Panc1 (cell line): ENCODE results near the gene NAA80. TPM values are rescaled to one million over a fixed set of nuclear protein-coding genes. Genes with fewer than 3 reads are reported as not detected.

ENCODE experiments used
- ATAC-seq: fragments of 200-7000 bp; cut with Tn5 transposase; 2 replicates; pipeline ENCODE4 v1.9.1; 2020; ENCODE audit warnings: mild to moderate bottlenecking, moderate library complexity
- BruUV-seq: library from RNA; stranded (reverse); fragments of 400-500 nt; replicated peaks from 2 replicates; lab custom pipeline; 2021; lab: Mats Ljungman, UMichigan
- CTCF ChIA-PET: fragments of 300-600 bp; sonication (Branson Sonifier 250); formaldehyde crosslinking; loops from one replicate; lab custom pipeline; 2022; ENCODE audit warnings: antibody characterized with exemption; lab: Charles Lee
- POLR2A ChIA-PET: fragments of 300-600 bp; sonication (Branson Sonifier 250); formaldehyde crosslinking; loops from one replicate; lab custom pipeline; 2022; ENCODE audit warnings: antibody characterized with exemption; lab: Charles Lee
- DNase-seq: peaks from one replicate; pipeline ENCODE4 v3.0.0-alpha.2; 2010; ENCODE audit warnings: low read depth, low spot score
- H3K27ac ChIP-seq: 2 replicates; pipeline ENCODE4 v1.5.1; 2011; ENCODE audit warnings: mild to moderate bottlenecking, low read length, inconsistent platforms
- H3K27me3 ChIP-seq: fragments of 200-500 bp; sonication (Bioruptor generic); 2 replicates; pipeline ENCODE4 v1.6.0; 2014; ENCODE audit warnings: low read length, inconsistent platforms; ENCODE audit not compliant: control insufficient read depth, insufficient read depth
- H3K36me3 ChIP-seq: fragments of 200-500 bp; sonication (Bioruptor generic); 2 replicates; pipeline ENCODE4 v1.5.1; 2014; ENCODE audit warnings: inconsistent platforms, mild to moderate bottlenecking, low read length, moderate library complexity; ENCODE audit not compliant: control insufficient read depth, insufficient read depth
- H3K4me1 ChIP-seq: 2 replicates; pipeline ENCODE4 v1.5.1; 2011; ENCODE audit warnings: inconsistent platforms, mild to moderate bottlenecking, low read length, moderate library complexity; ENCODE audit not compliant: control insufficient read depth, insufficient read depth
- H3K4me3 ChIP-seq, 2 experiments: 2 replicates each; pipeline ENCODE4 v1.5.1; 2011 to 2012; ENCODE audit warnings: low read depth in 2 of 2, low read length in 2 of 2, mild to moderate bottlenecking in 2 of 2, inconsistent platforms in 1 of 2, moderate library complexity in 1 of 2
- H3K9me3 ChIP-seq: fragments of 200-500 bp; sonication (Bioruptor generic); 2 replicates; pipeline ENCODE4 v1.5.1; 2014; ENCODE audit warnings: low read depth, mild to moderate bottlenecking, inconsistent platforms, low read length, moderate library complexity; ENCODE audit not compliant: control insufficient read depth, insufficient read depth
- POLR2AphosphoS5 ChIP-seq: IDR thresholded peaks from 2 replicates; pipeline ENCODE4 v1.6.1; 2012; ENCODE audit warnings: mild to moderate bottlenecking, low read depth, low read length, moderate library complexity
- SIN3A ChIP-seq: IDR thresholded peaks from 2 replicates; pipeline ENCODE4 v1.6.1; 2012; ENCODE audit warnings: low read depth, mild to moderate bottlenecking, low read length, moderate library complexity, borderline replicate concordance; ENCODE audit not compliant: insufficient read depth
- TCF7L2 ChIP-seq: IDR thresholded peaks from 2 replicates; pipeline ENCODE4 v1.6.1; 2011; ENCODE audit warnings: mild to moderate bottlenecking, low read depth, low read length, inconsistent platforms
- in situ Hi-C: cut with HindIII; loops from 2 replicates; pipeline ENCODE4 v1.10.0; 2016; ENCODE audit warnings: low sequenced_read_pairs, low pct_unique_long_range_greater_than_20kb
- intact Hi-C: fragments of 100-400 bp; cut with micrococcal nuclease; formaldehyde crosslinking; loops from one replicate; pipeline ENCODE4 v1.10.0; 2022; ENCODE audit not compliant: unreplicated experiment
- total RNA-seq: library from RNA; stranded (reverse); gene quantifications from one replicate; pipeline ENCODE4 v1.2.1, GENCODE V29; 2021; ENCODE audit not compliant: unreplicated experiment
- TF ChIP-seq, protein P1 (sequence below), 2 experiments: IDR thresholded peaks; 2 replicates each; pipeline ENCODE4 v1.6.1; 2011 to 2012; ENCODE audit warnings: low read depth in 2 of 2, control low read depth in 1 of 2, low read length in 1 of 2, mild to moderate bottlenecking in 1 of 2, moderate library complexity in 1 of 2; ENCODE audit not compliant: insufficient read depth in 1 of 2
- TF ChIP-seq, protein P2 (sequence below): fragments of 450-650 bp; IDR thresholded peaks from 2 replicates; pipeline ENCODE4 v1.5.1; 2017; ENCODE audit warnings: mild to moderate bottlenecking

The NAA80 gene
- total RNA-seq, 1 experiment from 2014 or later = 7.2 TPM

DNA sequence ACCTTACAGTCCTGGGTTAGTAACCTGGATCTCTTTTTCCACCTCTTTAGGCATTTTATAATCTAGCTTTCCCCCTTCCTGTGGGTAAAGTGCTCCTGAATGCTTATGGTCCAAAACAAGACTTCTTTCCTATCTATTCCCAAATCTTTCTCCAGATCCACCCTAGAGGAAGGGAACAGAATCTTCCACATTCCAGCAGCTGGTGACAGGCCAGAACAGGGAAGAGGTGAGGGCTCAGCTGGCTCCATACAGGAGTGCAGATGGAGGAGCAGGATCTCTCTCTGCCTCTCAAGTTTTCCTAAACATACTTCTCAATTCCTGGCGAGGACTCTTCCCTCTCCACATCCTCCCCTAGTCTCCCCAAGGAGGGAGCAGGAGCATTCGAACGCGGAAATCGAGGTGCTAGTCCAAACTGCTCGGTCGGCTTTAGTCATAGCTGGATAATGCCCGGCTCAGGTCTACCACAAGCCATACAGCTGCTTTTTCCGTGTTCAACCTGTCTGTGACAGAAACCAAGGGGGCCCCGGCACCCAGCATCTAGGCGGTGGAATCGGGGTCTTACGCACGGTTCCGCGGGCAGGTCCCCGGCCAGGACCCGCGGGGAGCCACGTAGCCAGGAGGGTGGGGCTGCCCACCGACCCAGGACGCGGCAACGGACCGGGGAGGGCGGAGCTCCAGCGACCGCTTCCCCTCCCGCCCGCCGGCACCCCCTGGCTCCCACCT is 37.4 kb upstream of the NAA80 start:
- Histone ChIP-seq H3K27ac (peak overlapping the region; percentile 95), H3K27me3 (no peaks in the 10 kb centered on the region), H3K9me3 (no peaks in the 10 kb centered on the region), H3K4me3 (peak overlapping the region; percentile 93 to 99), H3K36me3 (peaks cover 8% of the 10 kb centered on the region; the same call in 1 of the 2 replicates), H3K4me1 (peaks cover 17% of the 10 kb centered on the region; the same call in 1 of the 2 replicates)
- DNase-seq = no peak
- TF ChIP-seq TCF7L2 (no peak), POLR2AphosphoS5 (no peak), SIN3A (no peak)
- TF ChIP-seq, protein P1, sequence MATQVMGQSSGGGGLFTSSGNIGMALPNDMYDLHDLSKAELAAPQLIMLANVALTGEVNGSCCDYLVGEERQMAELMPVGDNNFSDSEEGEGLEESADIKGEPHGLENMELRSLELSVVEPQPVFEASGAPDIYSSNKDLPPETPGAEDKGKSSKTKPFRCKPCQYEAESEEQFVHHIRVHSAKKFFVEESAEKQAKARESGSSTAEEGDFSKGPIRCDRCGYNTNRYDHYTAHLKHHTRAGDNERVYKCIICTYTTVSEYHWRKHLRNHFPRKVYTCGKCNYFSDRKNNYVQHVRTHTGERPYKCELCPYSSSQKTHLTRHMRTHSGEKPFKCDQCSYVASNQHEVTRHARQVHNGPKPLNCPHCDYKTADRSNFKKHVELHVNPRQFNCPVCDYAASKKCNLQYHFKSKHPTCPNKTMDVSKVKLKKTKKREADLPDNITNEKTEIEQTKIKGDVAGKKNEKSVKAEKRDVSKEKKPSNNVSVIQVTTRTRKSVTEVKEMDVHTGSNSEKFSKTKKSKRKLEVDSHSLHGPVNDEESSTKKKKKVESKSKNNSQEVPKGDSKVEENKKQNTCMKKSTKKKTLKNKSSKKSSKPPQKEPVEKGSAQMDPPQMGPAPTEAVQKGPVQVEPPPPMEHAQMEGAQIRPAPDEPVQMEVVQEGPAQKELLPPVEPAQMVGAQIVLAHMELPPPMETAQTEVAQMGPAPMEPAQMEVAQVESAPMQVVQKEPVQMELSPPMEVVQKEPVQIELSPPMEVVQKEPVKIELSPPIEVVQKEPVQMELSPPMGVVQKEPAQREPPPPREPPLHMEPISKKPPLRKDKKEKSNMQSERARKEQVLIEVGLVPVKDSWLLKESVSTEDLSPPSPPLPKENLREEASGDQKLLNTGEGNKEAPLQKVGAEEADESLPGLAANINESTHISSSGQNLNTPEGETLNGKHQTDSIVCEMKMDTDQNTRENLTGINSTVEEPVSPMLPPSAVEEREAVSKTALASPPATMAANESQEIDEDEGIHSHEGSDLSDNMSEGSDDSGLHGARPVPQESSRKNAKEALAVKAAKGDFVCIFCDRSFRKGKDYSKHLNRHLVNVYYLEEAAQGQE (IDR thresholded peaks at IDR 0.05; ENCODE audit: insufficient read depth in 1 of 2, low read depth in 2 of 2, low read length in 1 of 2) = no peak
- TF ChIP-seq, protein P2, sequence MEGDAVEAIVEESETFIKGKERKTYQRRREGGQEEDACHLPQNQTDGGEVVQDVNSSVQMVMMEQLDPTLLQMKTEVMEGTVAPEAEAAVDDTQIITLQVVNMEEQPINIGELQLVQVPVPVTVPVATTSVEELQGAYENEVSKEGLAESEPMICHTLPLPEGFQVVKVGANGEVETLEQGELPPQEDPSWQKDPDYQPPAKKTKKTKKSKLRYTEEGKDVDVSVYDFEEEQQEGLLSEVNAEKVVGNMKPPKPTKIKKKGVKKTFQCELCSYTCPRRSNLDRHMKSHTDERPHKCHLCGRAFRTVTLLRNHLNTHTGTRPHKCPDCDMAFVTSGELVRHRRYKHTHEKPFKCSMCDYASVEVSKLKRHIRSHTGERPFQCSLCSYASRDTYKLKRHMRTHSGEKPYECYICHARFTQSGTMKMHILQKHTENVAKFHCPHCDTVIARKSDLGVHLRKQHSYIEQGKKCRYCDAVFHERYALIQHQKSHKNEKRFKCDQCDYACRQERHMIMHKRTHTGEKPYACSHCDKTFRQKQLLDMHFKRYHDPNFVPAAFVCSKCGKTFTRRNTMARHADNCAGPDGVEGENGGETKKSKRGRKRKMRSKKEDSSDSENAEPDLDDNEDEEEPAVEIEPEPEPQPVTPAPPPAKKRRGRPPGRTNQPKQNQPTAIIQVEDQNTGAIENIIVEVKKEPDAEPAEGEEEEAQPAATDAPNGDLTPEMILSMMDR = no peak
- TSS peak; percentile 87 for BruUV-seq
- in situ Hi-C loops = no loop called here
- ChIA-PET POLR2A (interaction anchor here (0.6 to 0.8 kb wide), 2 partner anchors 9 to 234 kb away, joined by 3 read pairs; partner anchors contain the start of gene TUSC2), CTCF (no interaction called here)
- intact Hi-C loops = no loop called here
- peak; percentile 64 for ATAC-seq

DNA sequence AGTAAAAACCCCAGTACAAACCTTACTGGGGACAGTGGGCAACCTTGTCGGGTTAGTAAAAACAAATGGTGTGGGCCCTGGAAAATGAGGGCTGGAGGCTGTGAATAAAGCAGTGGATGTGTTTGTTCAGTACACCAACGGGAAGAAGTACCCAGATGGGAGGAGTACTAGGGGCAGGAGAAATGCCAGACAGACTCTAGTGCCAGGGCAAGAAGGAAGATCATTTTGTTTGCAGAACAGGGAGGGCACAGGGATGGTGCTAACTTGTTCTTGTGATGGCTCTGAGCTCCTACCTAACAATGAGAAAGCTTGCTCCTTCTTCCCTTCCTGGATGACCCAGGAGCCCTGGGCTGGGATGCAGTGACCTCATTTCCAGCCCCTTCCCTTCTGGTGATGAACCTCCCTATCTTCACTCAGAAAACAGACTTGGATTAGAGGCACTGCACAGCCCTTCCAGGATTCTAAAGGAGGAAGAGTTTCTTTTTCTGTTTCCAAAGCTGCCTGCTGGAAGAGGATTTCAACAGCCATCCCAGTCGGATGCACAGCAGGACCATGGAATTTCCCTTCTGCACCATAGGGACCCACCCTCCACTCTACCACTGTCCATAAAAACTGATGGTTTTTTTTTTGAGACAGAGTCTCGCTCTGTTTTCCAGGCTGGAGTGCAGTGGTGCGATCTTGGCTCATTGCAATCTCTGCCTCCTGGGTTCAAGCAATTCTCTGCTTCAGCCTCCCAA is 35.3 kb upstream of the NAA80 start:
- in situ Hi-C loops = no loop called here
- ChIA-PET POLR2A (interaction anchor here (0.7 kb wide), 1 partner anchor 206 kb away, joined by 4 read pairs; no protein-coding TSS in a partner anchor), CTCF (no interaction called here)
- Histone ChIP-seq H3K9me3 (no peaks in the 10 kb centered on the region), H3K36me3 (peaks cover 15% of the 10 kb centered on the region), H3K4me1 (peaks cover 13% of the 10 kb centered on the region; the same call in 1 of the 2 replicates), H3K27me3 (no peaks in the 10 kb centered on the region), H3K4me3 (peak overlapping the region in 1 of 2 experiments; percentile 24; a peak in 1 of 4 replicates), H3K27ac (no peak overlapping the region)
- intact Hi-C loops = no loop called here
- DNase-seq (no peak), ATAC-seq (no peak)
- TF ChIP-seq, protein P1 (IDR thresholded peaks at IDR 0.05; ENCODE audit: insufficient read depth in 1 of 2, low read depth in 2 of 2, low read length in 1 of 2) = no peak
- TF ChIP-seq SIN3A (no peak), POLR2AphosphoS5 (no peak), TCF7L2 (no peak)
- TF ChIP-seq, protein P2 = no peak
- BruUV-seq = no TSS peak
